Epithelial cell of prostate (primary cell): Measurements from ENCODE around the gene CD82.
"Not testable (repeated sequence)": the region's sequence is repeated elsewhere in the genome, so short reads cannot be mapped to it uniquely, and the experiment has no call there.

Source experiments
- DNase-seq: peaks from one replicate; pipeline ENCODE4 v3.0.0-alpha.2; 2011; ENCODE audit warnings: low read depth, low spot score
- H3K27ac ChIP-seq: fragments of 450-650 bp; 2 replicates; pipeline ENCODE4 v1.5.1; 2017; ENCODE audit warnings: mild to moderate bottlenecking

Gene CD82

GRCh38 chr11:44654057-44654456 lies 88.6 kb downstream of the CD82 start:
- H3K27ac ChIP-seq = no peak overlapping the region
- no peak for DNase-seq

GRCh38 chr11:44654596-44654995 lies 89.1 kb downstream of the CD82 start:
- no peak for DNase-seq
- no peak overlapping the region for H3K27ac ChIP-seq

GRCh38 chr11:44657836-44658505 lies 92.5 kb downstream of the CD82 start:
- no peak for DNase-seq
- H3K27ac ChIP-seq = no peak overlapping the region

GRCh38 chr11:44658506-44658850 lies 93.0 kb downstream of the CD82 start:
- no peak overlapping the region for H3K27ac ChIP-seq
- no peak for DNase-seq

GRCh38 chr11:44659641-44660040 lies 94.2 kb downstream of the CD82 start:
- DNase-seq = no peak
- H3K27ac ChIP-seq = no peak overlapping the region

GRCh38 chr11:44660535-44660934 lies 95.1 kb downstream of the CD82 start:
- not testable (repeated sequence) for DNase-seq

GRCh38 chr11:44661311-44661717 lies 95.9 kb downstream of the CD82 start:
- no peak for DNase-seq
- H3K27ac ChIP-seq = no peak overlapping the region

More at GRCh38 chr11:44660535-44660934, 95.1 kb downstream of the CD82 start:
- not testable (repeated sequence) for H3K27ac ChIP-seq
